CD4-positive, alpha-beta T cell (primary cell): ENCODE data around the gene SLC46A2. TPM values are rescaled to one million over a fixed set of nuclear protein-coding genes. Genes with fewer than 3 reads are reported as not detected.

Experiments used
- ATAC-seq: fragments of 200-7000 bp; cut with Tn5 transposase; one replicate; pipeline ENCODE4 v1.10.0; 2022; ENCODE audit warnings: mild to moderate bottlenecking; ENCODE audit not compliant: poor library complexity
- CTCF ChIA-PET: fragments of 350-600 bp; sonication (Branson Sonifier 250); formaldehyde crosslinking; loops from one replicate; lab custom pipeline; 2021; ENCODE audit warnings: antibody characterized with exemption, inconsistent platforms; lab: Charles Lee
- POLR2A ChIA-PET: fragments of 350-600 bp; sonication (Branson Sonifier 250); formaldehyde crosslinking; loops from one replicate; lab custom pipeline; 2021; ENCODE audit warnings: antibody characterized with exemption, inconsistent platforms; lab: Charles Lee
- DNase-seq, 14 experiments: peaks; one replicate each; pipeline ENCODE4 v3.0.0-alpha.2; 2013 to 2020; ENCODE audit warnings: mixed read lengths in 2 of 14
- H3K27ac ChIP-seq, 2 donors: one replicate each; pipeline versions ENCODE4 v1.5.1 to v1.7.0; 2013; ENCODE audit warnings: low read length in 2 of 2, low read depth in 1 of 2, mild to moderate bottlenecking in 1 of 2
- H3K27me3 ChIP-seq, 2 experiments: 1 replicate in 1 of 2; 2 replicates in 1 of 2; pipeline versions ENCODE4 v1.6.1 to v1.7.0; 2013; ENCODE audit warnings: low read length in 2 of 2, control low read depth in 1 of 2, mild to moderate bottlenecking in 1 of 2, moderate library complexity in 1 of 2; ENCODE audit not compliant: insufficient read depth in 2 of 2, control insufficient read depth in 1 of 2
- H3K36me3 ChIP-seq: one replicate; pipeline ENCODE4 v1.6.1; 2013; ENCODE audit warnings: low read length, control low read depth; ENCODE audit not compliant: insufficient read depth
- H3K4me1 ChIP-seq: one replicate; pipeline ENCODE4 v1.6.1; 2013; ENCODE audit warnings: low read length, control low read depth; ENCODE audit not compliant: insufficient read depth
- H3K4me3 ChIP-seq: one replicate; pipeline ENCODE4 v1.5.1; 2013; ENCODE audit warnings: mild to moderate bottlenecking, low read length, moderate library complexity
- H3K9me3 ChIP-seq, 2 experiments: 1 replicate in 1 of 2; 2 replicates in 1 of 2; pipeline versions ENCODE4 v1.6.1 to v1.7.0; 2013; ENCODE audit warnings: low read length in 2 of 2, mild to moderate bottlenecking in 2 of 2, control low read depth in 1 of 2, moderate library complexity in 1 of 2; ENCODE audit not compliant: control insufficient read depth in 1 of 2, insufficient read depth in 1 of 2
- H3K27ac Mint-ChIP-seq: one replicate; pipeline ENCODE4 v1.8.0; 2020; ENCODE audit warnings: mixed read lengths
- H3K27me3 Mint-ChIP-seq: one replicate; pipeline ENCODE4 v1.8.0; 2021; ENCODE audit warnings: mixed read lengths
- H3K36me3 Mint-ChIP-seq: one replicate; pipeline ENCODE4 v1.8.0; 2021; ENCODE audit warnings: low read depth, mixed read lengths
- H3K4me1 Mint-ChIP-seq: one replicate; pipeline ENCODE4 v1.8.0; 2021; ENCODE audit warnings: low read depth, mixed read lengths
- H3K4me3 Mint-ChIP-seq: one replicate; pipeline ENCODE4 v1.8.0; 2020; ENCODE audit warnings: mild to moderate bottlenecking, mixed read lengths
- H3K9me3 Mint-ChIP-seq: one replicate; pipeline ENCODE4 v1.8.0; 2020; ENCODE audit warnings: mixed read lengths
- CTCF ChIP-seq: fragments of 200-600 bp; IDR thresholded peaks from one replicate; pipeline ENCODE4 v1.8.0; 2022; ENCODE audit warnings: antibody characterized with exemption, mild to moderate bottlenecking
- intact Hi-C, 2 experiments: fragments of 100-400 bp; cut with DNase I in 1 of 2; cut with micrococcal nuclease in 1 of 2; formaldehyde crosslinking; loops; one replicate each; pipeline versions ENCODE4 v1.15.1 to v1.9.0; 2023 to 2025; cut with DNase I, micrococcal nuclease
- total RNA-seq, 174 experiments: library from RNA in 2 of 174; stranded (reverse) in 2 of 174; gene quantifications; one replicate each; pipeline ENCODE4 v1.2.3 and lab custom pipeline; 2021 to 2026

The SLC46A2 gene
- total RNA-seq, 2 experiments from 2014 or later = not detected

DNA sequence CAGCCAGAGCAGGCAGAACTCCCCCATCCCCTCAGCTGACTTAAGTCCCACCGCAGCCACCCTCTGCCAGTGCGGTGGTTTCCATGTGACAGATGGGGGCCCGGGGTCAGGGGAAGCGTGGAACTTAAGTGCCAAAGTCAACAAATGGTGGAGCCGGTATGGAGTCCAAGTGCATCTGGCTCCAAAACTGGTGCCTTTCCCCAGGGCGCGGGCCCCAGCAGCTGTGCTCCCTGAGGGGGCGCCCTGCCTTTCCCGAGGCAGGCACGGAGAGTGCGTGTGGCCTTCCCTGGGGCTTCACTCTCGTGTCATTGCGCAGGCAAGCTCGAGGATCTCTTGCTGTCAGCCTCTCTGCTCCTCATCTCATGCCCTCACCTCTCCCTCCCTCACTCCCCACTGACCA lies 33.8 kb downstream of the SLC46A2 start:
- Histone ChIP-seq H3K9me3 (no peaks in the 10 kb centered on the region), H3K27me3 (no peaks in the 10 kb centered on the region), H3K27ac (no peak overlapping the region), H3K4me1 (peaks cover 2% of the 10 kb centered on the region), H3K4me3 (no peak overlapping the region), H3K36me3 (peaks cover 10% of the 10 kb centered on the region)
- Mint-ChIP-seq H3K4me3 (no peak overlapping the region), H3K4me1 (no peaks in the 10 kb centered on the region), H3K27me3 (no peaks in the 10 kb centered on the region), H3K36me3 (peaks cover 38% of the 10 kb centered on the region), H3K27ac (no peak overlapping the region), H3K9me3 (no peaks in the 10 kb centered on the region)
- no peak for TF ChIP-seq CTCF
- POLR2A ChIA-PET = no interaction called here
- intact Hi-C loops = no loop called here
- CTCF ChIA-PET = no interaction called here
- DNase-seq = no peak
- no peak for ATAC-seq

GRCh38 chr9:112856200-112856599 lies 34.5 kb downstream of the SLC46A2 start:
- POLR2A ChIA-PET = no interaction called here
- peaks cover 45% of the 10 kb centered on the region for H3K36me3 Mint-ChIP-seq
- H3K9me3 Mint-ChIP-seq = no peaks in the 10 kb centered on the region
- CTCF ChIA-PET = no interaction called here
- Histone ChIP-seq H3K4me1 (peaks cover 2% of the 10 kb centered on the region), H3K27ac (no peak overlapping the region), H3K9me3 (no peaks in the 10 kb centered on the region), H3K36me3 (peaks cover 15% of the 10 kb centered on the region), H3K27me3 (no peaks in the 10 kb centered on the region), H3K4me3 (no peak overlapping the region)
- H3K27ac Mint-ChIP-seq = no peak overlapping the region
- no peak for DNase-seq
- no peak for TF ChIP-seq CTCF
- intact Hi-C loops = no loop called here
- no peaks in the 10 kb centered on the region for H3K4me1 Mint-ChIP-seq
- no peak for ATAC-seq
- no peaks in the 10 kb centered on the region for H3K27me3 Mint-ChIP-seq
- no peak overlapping the region for H3K4me3 Mint-ChIP-seq

DNA sequence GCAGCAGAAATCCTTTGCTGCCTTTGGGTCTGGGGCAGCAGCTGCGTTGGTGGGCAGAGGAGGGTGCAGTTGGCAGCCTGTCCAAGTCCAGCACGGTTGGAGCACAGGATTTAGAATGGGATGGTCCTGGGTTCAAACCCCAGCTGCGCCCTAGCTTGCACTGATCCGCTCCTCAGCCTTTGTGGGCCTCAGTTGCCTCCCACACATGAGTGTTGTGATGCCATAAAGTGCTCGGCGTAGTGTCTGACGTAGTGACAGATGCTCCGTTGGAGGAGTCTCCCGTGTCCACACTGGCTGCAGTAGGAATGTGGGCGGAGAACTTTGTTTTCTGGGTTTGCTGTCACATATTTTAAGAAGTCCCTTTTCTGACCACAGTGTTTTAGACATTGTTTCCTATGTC lies 36.0 kb downstream of the SLC46A2 start:
- TF ChIP-seq CTCF = no peak
- peaks cover 18% of the 10 kb centered on the region for H3K36me3 ChIP-seq
- H3K27me3 ChIP-seq = no peaks in the 10 kb centered on the region
- no peaks in the 10 kb centered on the region for H3K4me1 Mint-ChIP-seq
- H3K9me3 ChIP-seq = no peaks in the 10 kb centered on the region
- H3K4me1 ChIP-seq = peaks cover 2% of the 10 kb centered on the region
- H3K27me3 Mint-ChIP-seq = no peaks in the 10 kb centered on the region
- no peak overlapping the region for H3K27ac ChIP-seq
- DNase-seq = no peak
- intact Hi-C loops = no loop called here
- H3K4me3 ChIP-seq = no peak overlapping the region
- H3K9me3 Mint-ChIP-seq = no peaks in the 10 kb centered on the region
- ChIA-PET POLR2A (no interaction called here), CTCF (no interaction called here)
- no peak overlapping the region for H3K4me3 Mint-ChIP-seq
- no peak for ATAC-seq
- peaks cover 55% of the 10 kb centered on the region for H3K36me3 Mint-ChIP-seq
- no peak overlapping the region for H3K27ac Mint-ChIP-seq
